ENCODE data around the gene SP2. TPM values are rescaled to one million over a fixed set of nuclear protein-coding genes. Genes with fewer than 3 reads are reported as not detected.
A peak's percentile ranks its signal among the peaks of the same experiment; 100 is the strongest.

SP2 gene
- total RNA-seq (2014; rRNA removed; shearing (Covaris generic)), result 1.0 and 1.9 TPM in 2 replicates

DNA sequence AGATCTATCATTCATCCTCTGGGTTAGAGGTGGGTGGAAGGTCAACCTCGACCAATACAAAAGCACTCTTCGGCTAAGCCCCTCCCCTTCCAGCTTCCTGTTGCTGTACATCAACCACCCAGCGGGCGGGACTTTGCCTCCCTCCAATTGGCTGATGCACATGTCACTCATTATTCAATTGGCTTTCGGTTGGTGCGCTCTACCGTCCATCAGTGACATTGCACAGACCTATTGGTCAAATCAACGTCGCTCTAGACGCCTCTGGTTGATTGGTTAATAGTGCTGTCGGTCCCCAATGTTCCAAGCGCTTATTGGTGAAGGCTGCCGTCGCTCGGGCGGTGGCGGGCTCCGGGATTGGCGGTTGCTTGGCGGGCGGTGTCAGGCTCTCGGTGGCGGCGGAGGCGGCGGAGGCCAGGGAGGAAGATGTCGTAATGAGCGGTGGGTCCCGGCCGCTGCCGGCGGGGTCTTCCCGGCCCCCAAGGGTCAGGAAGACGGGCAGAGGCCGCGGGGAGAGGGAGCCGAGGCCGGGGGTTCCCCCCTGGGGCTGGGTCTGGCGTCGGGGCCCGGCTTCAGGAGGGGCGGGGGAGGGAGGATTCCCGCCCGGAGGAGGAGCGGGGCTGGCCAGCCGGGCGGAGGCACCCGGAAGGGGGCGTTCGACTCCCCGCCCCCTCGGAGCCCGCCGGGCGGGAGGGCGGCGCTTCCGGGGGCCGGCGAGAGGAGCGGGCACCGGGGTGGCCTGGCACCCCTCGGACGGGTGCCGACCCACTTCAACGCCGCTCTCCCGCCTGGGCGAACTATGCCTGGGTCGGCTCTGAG, at the start of gene SP2:
TSS of gene SP2 (plus strand) at position 381 of the 816 bp plus-strand sequence. CDS start at position 432, 51 bp downstream.
- peak; percentile 100 for DNase-seq (ENCODE audit: low spot score)

DNA sequence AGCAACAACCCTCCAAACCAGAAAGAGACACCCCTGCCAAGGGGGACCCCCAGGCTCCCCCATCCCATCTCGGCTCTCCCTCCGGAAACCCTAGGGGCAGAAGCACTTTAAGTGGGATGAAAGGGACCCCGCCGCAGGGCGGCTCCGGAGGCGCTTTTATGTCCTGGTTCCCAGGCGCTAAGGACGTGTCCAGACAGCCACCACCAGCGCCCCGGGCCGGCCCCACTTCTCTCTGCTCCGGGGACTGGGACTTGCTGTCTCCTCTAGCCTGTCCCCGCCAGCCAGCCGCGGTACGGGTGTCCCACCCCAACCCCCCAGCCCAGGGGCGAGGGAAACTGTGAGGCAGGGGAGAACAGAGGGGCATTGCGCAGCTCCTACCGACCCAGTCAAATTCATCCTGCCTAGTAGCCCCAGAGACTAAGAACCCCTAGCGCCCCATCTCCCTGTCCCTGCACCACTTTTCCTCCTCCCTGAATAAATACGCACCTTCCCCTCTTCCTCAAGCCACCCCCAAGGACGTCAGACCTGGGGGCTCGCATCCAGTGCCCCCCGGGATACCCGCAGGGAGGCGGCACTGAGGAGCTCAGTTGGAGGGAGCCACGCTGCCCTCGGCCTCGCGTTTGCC, 49.2 kb upstream of the SP2 start:
- no peak for DNase-seq (ENCODE audit: low spot score)

DNA sequence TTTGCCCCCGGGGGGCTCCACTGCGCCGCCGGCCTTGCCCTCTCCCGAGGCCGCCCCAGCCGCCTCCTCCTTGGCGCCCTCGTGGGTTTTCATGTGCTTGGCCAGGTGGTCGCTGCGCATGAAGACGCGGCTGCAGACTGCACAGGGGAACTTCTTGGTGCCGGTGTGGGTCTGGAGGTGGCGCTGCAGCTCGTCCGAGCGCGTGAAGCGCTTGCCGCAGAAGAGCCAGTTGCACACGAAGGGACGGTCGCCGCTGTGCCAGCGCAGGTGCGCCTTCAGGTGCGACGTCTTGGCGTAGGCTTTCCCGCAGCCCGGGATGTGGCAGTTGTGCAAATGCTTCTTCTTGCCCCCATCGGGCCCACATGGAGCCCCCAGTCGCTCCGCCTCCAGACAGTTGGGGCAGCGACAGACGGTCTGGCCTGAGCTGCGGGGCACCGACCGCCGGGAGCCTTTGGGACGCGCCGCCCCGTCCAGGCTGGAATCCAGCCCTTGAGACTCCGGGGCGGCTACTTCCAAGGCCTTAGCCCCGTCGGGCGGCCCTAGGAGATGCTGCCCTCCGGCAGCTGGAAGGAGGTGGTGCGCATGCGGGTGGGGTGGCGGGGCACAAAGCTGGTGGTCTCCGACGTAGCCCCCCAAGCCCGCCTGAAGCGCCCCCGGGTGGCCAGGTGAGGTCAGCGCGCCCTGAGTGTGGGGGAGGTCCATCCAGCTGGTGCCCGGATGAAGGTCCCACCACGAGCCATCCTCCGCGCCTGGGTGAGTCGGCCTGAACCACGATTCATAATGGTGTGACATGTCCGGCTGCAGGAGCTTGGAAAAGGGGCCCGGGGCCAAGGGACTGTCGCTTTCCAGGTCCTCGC, 48.5 kb upstream of the SP2 start:
- DNase-seq (ENCODE audit: low spot score), result no peak

DNA sequence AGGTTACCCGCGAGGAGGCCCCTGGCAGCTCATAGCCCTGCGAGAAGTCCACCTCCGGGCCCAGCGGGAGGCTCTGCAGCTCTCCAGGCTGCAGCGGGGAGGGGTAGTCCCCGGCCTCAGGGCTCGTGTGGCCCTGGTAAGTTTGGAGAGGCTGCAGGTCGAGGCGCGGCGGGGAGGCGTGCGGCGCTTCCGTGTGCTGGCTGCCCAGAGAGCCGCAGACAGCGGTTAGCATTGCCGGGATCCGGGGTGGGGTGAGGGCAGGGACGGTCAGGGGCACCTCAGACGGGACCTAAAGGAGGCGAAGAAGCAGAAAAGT, 47.9 kb upstream of the SP2 start:
- DNase-seq (ENCODE audit: low spot score), result no peak

DNA sequence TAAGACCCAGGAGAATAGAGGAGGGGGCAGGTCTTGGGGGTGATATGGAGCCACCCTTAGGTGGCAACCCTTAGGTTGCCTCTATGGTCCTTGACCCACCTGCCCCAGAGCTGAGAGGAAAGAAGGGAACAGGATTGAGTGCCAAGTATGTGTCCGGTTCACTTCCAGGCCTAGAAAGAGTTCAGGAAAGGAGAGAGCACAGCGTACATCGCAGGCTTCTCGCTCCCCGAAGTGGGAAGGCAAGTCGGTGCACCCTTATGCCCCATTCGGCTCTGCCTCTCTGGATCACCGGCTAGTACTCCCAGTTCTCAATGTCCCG, 45.7 kb upstream of the SP2 start:
- no peak for DNase-seq (ENCODE audit: low spot score)

DNA sequence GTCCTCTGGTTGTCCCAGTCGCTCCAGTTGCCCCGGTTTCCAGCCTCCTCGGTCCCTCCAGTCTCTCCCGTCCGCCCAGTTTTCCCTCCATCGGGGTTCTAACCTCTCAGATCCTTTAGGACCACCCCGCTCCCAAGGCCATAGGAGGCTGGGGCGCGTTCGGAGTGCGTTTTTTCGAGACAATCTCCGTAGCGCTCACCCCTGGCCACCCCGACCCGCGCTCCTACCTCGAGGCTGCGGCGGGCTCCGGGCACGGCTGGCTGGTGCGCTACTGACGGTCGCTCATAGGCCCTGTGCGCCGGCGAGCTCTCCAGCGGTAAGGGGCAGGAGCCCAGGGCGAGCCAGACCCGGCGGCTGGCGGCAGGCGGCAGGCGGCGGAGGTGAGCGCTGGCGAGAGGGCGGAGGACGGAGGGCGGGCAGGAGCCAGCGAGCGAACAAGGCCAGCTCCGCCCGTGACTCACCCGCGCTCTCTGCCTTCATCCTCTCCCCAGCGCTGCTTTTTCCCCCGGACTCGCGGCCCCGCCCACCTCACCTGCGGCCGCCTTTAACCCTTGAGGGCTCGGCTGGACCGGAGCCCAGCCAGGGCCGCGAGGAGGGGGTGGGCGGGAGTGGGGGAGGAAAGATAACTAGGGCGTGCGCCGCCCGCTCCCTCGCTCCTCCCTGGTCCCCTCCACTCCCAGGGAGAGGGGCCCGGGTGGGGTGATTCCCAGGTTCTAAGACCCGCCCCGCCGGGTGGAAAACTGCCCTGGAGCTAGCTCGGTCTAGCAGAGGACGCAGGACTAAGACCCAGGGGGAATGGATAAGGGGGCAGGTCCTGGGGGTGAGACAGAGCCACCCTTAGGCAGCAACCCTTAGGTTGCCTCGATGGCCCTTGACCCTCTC, 45.1 kb upstream of the SP2 start, which contains the start of gene SP6:
TSS of gene SP6 (minus strand) at position 472 of the 882 bp plus-strand sequence. CDS start 2,734 bp downstream, outside the sequence.
- peak; percentile 71 for DNase-seq (ENCODE audit: low spot score)

DNA sequence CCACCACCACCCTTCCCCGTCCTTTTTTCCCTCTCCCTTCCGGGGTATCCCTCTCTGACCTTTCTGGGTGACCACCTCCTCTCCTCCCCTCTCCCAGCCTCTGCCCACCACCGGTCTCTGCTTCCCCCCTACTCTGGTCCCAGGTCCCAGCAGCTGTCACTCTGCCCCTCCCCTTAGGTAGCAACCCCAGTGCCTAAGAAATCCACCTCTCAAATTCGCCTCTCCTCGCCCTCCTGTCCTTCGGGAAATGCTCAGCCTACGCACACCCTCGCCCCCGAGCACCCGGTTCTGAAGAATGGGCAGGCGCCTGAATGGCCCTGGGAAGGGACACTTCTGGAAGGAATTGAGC, 44.3 kb upstream of the SP2 start:
- no peak for DNase-seq (ENCODE audit: low spot score)

DNA sequence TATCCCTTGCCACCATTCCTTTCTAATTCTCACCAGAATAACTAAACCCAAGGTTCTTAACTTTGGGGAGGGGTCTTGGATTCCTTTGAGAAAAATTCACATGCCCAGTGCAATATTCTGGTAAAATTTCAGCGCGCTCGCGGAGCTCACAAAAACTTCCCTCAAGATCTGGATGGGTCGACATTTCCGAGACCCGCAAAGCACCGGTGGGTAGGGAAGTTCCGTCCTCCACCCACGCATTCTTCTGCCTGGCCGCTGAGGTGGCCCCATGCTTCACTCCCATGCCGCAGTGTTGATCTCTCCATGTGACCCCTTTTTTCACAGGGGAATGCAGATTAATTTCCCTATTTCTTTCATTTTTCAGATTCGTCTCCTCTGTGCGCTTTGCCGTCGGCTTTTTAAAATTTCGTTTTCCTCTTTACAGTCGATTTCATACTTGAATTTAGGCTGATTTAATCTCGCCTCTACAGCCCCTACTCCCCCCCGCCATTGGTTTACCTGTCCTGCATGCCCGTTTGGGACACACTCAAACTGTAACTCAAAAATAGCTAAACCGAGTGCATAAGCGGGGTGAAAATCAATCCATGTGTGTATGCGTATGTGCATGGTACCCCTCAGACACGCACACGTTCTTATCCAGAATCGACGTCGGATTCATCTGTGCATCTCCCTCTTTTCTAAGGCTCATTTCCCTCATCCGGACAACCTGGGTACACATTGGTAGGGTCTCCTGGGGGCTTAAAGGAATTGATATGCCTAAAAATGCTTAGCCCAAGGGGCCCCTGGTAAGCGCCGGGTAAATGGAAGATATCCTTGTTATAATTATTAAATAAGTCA, 43.7 kb upstream of the SP2 start:
- no peak for DNase-seq (ENCODE audit: low spot score)

DNA sequence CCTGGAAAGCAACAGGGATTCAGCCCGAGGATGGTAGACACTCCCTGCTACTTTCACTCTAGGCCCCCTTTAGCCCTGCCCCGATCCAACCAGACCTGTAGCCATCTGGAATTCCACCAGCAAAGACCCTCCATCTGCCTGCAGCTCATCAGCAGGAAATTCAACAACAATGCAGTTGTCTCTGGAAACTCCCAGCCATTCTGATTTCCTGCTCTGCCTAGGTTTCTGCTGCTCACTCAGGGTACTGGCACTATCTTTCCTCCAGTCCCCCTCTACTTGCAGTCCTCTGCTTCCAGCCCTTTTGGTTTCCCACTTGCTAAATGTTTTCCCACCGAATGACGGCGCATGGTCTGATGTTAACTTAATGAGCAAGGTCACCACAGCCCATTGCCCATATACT, 42.4 kb upstream of the SP2 start:
- no peak for DNase-seq (ENCODE audit: low spot score)

DNA sequence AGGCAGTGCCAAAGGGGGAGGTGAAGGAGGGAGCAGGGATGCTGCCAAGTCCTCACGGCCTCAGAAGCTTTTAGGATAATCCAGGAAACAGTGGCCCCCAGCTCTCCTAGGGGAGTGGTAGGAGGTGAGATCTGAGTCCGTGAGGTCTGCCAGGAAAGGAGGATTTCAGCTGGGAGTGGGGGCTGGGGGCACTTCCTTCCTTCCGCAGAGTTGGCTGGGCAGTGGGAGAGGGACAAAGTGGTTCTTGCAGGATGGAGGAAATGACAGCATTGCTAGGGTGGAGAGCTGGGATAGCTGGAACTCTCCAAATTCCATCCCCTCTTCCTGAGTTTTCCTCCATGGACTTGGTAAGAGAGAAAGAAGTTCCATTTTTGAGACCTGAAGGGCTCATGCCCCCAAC, 40.3 kb upstream of the SP2 start:
- DNase-seq (ENCODE audit: low spot score), result no peak

DNA sequence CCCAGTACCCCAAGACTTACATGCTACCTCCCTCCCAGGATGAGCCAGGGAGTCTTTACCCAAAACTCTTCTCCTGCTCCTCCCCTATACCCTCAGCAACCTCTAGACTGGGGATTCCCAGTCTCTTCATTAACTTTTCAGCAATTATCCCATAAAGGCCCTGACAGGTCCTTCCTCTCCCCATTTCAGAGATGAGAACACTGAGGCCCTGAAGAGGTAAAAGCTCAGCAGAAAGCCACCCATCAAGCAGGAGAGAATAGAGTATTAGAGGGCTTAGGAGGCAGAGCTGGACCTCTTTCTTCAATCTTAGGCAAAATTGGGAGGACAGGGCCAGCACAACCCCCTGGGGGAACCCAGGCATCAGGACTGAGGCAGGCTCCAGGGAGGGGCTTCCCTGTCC, 39.2 kb upstream of the SP2 start:
- DNase-seq (ENCODE audit: low spot score), result no peak

DNA sequence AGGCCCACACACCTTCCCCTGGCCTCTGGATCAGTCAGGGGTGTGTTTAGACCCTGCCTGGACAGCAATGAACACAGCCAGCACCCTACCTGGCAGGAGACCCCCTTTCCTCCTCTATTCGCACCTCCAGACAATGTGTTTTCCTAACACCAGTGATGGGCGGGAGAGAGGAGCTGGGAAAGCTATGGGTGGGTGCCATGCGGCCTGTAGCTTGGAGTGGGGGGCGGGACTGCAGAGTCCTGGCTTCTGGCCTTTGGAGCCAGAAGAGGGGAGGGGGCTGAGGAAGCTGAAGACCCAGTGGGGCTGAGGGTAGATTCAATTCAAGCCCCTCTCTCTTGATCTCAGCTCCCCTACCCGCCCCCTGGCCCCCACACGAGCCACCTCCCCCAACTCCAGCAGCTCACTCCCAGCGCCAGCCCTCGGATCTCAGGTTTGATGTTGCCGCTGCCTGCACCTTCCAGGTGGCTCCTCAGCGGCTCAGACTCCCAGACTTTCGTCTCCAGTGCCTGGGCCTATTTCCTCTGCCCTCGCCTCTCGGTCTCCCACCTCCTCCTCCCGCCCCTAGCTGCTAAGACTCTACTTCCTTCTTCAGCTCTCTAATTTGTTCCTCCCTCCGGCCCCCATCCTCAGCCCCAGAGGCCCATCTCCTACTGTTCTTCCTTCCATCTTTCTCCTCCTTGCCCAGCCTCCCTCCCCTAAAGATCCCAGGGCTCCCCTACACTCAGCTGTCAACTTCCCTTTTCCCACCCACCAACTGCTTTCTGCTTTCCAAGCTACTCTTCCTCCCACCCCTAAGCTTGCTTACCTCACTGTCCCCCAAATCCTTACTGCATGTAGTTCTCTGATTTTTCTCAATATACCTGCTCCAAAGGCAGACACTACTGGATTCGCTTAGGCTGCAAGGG, 38.2 kb upstream of the SP2 start:
- no peak for DNase-seq (ENCODE audit: low spot score)

DNA sequence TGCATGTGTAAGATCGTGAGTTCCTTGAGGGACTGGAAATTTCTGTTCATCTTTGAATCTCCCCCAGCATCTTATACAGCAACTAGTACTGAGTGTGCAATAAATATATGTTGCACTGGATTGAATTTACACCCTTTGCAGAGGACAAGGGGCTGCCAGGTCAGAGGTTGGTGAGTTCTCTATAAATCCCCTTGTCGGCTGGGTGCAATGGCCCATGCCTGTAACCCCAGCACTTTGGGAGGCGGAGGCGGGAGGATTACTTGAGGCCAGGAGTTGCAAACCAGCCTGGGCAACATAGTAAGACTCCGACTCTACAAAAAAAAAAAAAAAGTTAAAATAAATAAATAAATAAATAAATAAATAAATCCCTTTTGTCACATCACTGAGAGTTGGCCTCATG, 35.6 kb upstream of the SP2 start:
- DNase-seq (ENCODE audit: low spot score), result no peak

DNA sequence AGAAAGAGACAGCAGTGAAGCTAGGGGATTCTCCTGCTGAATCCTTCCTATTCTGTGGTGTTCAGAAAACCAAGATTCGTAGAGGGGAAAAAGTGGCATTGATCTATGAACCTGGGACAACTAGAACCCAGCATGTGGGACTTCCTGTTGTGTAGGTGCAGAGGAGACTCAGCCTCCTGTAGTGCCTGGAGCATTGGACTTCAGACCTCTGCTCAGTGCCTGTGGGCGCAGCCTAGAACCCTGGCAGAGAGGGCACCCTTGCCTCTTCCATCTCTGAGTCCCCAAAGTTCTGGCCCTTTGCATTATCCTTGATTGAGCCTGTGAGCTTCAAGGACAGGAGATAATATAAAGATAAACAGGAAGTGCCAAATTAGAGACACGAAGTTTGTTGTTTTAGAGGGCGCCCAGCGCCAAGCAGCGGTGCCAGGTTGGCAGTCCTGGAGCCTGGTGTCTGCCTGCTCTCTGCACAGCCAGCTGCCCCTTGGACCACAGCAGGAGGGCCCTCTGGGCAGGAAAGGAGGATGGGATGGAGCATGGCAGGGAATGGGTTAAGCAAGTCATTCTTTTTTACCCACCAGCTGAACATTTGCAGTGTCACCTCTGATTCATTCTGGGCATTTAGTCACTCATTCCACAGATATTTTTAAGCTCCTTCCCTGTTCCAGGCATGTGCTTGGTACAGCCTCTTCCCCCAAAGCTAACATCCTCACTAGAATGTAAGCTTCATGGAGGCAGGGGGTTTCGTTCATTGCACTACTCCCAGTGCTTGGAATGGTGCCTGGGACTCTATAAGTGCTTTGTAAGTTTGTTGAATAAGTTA, 33.2 kb upstream of the SP2 start:
- peak; percentile 80 for DNase-seq (ENCODE audit: low spot score)

DNA sequence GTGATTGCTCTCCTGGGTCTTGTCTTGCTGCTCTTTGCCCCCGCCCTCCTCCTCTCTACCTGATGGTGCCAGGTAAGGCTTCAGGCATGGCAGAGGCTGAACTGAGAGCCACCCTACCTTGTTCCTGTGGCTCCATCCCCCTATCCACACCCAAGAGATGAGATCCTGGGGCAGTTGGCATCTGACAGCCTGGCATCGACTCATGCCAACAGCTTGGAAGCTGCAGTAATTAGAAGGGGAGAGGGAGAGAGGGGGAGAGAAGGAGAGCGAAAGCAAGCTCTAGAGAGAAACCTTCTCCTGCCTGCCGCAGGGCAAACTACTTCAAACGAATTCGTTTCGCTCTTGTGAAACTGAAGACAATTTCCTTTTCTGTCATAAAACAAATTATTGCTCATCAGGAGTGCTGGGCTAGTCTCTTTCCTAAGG, 31.2 kb upstream of the SP2 start:
- DNase-seq (ENCODE audit: low spot score), result no peak

DNA sequence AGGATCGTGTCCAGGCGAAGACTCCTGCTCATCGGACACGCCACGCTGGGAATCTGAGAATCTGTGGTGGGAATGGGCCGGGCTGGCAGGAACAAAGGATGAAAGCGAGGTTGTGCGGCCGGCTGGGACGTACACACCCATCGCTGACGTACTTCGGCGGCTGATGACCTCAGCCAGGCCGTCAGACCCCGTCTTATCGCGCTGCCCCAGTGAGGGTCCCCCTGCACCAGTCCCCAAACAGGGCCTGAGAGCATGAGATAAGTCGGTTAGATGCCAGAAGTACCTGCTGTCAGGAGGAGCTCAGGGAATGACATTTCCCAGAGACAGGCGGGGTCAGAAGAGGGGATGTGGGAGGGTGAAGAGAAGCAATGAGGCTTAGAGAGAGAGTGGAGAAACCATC, 29.1 kb upstream of the SP2 start:
- DNase-seq (ENCODE audit: low spot score), result no peak

DNA sequence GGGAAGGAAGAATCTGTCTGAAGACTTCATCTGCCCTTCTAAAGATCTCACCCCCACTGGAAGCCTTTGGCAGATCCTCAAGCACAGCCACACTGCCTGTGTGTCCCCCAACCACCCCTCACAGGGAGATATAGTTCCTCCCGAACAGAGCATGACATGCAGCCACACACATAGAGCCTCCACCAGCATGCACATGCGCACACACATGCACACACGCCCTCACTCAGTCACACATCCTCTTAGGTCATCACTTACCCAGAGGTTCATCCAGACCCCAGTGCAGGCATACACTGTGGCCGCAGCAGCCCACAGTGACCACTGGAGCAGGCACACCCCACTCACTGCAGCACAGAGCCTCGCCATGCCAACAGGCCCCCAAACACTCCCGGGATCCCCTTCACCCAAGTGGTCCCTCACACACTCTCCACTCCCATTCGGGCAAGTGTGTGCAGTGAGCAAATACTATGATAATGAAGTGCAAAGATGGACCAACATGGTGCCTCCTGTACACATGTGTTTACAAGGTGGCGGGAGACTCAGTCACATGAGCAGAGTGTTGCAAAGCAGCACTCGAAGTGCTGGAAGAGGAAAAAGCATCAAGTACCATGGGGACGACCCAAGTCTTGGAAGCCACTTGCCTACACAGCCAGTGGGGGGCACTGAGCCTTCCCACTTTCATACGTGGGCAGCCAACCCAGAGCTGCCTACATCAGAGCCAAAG, 28.1 kb upstream of the SP2 start:
- no peak for DNase-seq (ENCODE audit: low spot score)

DNA sequence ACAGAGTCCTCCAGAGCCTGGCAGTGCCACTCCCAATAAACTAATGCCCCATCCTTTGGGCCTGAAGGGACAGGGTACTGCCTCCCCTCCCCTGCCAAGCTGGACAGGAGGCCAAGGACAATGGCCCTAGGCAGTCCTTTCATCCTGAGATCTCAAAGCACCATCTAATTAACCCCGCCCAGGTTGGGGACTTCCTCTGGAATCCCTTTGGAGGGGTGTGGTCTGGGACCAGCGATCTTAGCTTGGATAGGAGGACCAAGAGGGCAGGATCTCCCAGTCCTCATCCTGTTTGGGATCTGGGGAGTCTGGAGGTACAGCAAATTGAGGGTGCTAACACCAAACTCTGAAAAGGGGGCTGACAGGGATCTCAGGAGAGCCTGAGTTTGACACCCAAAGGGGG, 26.9 kb upstream of the SP2 start:
- no peak for DNase-seq (ENCODE audit: low spot score)
